Activated CD4-positive, alpha-beta T cell treated with anti-CD3 and anti-CD28 coated beads, Interleukin-2, amount 10 ng/mL, durations not matched to agents 24 days and 14 days (primary cell): ENCODE data around the gene TRMT112. TPM values are rescaled to one million over a fixed set of nuclear protein-coding genes. Genes with fewer than 3 reads are reported as not detected.
A peak's percentile ranks its signal among the peaks of the same experiment; 100 is the strongest.

Source experiments
- DNase-seq: peaks from one replicate; pipeline ENCODE4 v3.0.0; 2022
- H3K27ac Mint-ChIP-seq: one replicate; pipeline ENCODE4 v1.8.0; 2022; ENCODE audit warnings: mild to moderate bottlenecking, mixed read lengths
- H3K27me3 Mint-ChIP-seq: one replicate; pipeline ENCODE4 v1.8.0; 2022; ENCODE audit warnings: mixed read lengths
- H3K36me3 Mint-ChIP-seq: one replicate; pipeline ENCODE4 v1.8.0; 2022; ENCODE audit warnings: low read depth, mild to moderate bottlenecking, mixed read lengths
- H3K4me1 Mint-ChIP-seq: one replicate; pipeline ENCODE4 v1.8.0; 2021; ENCODE audit warnings: mixed read lengths
- H3K4me3 Mint-ChIP-seq: one replicate; pipeline ENCODE4 v1.8.0; 2022; ENCODE audit warnings: mild to moderate bottlenecking, moderate library complexity, mixed read lengths
- H3K9me3 Mint-ChIP-seq: one replicate; pipeline ENCODE4 v1.8.0; 2021; ENCODE audit warnings: mixed read lengths
- intact Hi-C: fragments of 100-400 bp; cut with micrococcal nuclease; formaldehyde crosslinking; loops from one replicate; pipeline ENCODE4 v1.15.1; 2023
- total RNA-seq: library from RNA; stranded (reverse); gene quantifications from 2 replicates; pipeline ENCODE4 v1.2.3, GENCODE V29; 2022

TRMT112 gene
- total RNA-seq, 1 donor from 2014 or later, result 319 TPM

DNA sequence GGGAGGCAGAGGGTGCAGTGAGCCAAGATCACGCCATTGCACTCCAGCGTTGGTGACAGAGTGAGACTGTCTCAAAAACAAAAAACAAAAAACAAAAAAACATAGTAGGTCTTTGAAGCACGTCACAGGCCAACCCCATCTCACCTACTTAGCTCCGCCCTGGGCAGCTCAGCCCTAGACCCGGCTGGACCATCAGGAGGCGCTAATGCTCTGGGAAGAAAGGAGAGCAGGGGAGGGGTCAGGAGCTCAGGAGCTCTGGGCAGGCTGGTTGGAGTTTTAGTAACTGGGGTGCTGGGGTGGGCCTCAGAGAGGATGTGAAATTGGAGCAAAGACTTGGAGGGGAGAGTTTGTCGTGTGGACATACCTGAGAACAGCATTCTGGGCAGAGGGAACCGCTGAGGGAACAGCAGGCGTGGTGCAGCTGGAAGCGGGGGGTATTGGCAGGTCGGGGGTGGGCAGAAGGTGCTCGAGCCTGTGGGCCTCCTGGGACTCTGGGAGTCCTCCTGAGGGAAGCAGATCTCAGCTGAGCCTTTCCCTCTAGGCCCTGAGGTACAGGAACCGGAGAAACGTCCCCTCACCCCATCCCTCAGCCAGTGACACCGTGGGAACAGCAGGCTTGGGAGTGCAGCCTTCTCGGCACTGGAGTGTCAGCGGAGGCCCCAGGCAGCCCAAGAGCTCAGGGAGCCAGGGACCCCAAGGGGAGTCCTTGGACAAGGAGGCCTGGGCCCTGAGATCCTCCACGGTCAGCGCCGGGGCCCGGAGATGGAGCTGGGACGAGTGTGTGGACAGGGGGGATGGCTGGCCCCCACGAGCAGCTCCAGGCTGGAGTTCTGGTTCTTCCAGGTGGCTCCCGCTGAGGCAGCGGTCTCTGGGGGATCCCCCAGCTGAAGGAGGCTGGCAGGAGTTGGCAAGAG, 39.4 kb upstream of the TRMT112 start:
- Mint-ChIP-seq H3K27ac (no peak overlapping the region), H3K4me3 (peak overlapping the region; percentile 56), H3K27me3 (no peaks in the 10 kb centered on the region), H3K4me1 (peaks cover 20% of the 10 kb centered on the region), H3K9me3 (no peaks in the 10 kb centered on the region), H3K36me3 (peaks cover 28% of the 10 kb centered on the region)
- peak; percentile 81 for DNase-seq
- intact Hi-C loops, result loop anchor here (1.0 kb wide), 1 partner anchor 39 kb away; the partner anchor contains the start of gene TRMT112

DNA sequence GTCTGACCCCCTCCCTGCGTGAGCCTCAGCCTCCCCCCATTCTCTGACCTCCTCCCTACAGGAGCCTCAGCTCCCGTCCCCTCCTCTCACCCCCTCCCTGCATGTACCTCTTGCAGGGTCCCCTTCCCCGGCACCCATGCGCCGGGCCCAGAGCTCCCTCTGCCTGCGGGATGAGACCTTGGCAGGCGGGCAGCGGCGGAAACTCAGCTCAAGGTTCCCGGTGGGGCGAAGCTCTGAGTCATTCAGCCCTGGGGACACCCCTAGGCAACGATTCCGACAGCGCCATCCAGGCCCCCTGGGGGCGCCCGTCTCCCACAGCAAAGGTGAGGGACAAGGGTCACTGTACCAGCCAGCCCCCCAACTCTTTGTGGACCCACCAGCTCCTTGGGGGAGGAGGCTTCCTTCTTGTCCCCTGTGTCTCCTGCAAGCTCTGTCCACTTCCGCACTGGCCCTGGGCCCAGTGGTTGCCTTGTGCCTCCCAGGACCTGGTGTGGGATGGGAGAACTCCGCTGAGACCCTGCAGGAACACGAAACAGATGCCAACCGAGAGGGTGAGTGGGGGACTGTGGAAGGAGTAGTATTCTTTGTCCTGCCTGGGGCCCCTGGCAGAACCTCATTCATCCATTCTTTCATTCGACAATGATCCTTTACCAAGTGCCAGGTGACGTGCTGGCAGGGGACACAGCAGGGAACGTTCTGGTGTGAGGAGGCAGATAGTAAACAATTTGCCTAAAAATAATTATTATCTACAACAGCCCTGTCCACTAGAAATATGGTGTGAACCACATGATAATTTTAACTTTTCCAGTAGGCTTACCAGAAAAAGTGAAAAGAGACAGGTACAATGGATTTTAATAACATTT, 38.0 kb upstream of the TRMT112 start:
- H3K36me3 Mint-ChIP-seq, result peaks cover 22% of the 10 kb centered on the region
- peak; percentile 75 for DNase-seq
- H3K4me1 Mint-ChIP-seq, result peaks cover 18% of the 10 kb centered on the region
- no peaks in the 10 kb centered on the region for H3K27me3 Mint-ChIP-seq
- no peak overlapping the region for H3K4me3 Mint-ChIP-seq
- H3K27ac Mint-ChIP-seq, result peak overlapping the region; percentile 34
- no peaks in the 10 kb centered on the region for H3K9me3 Mint-ChIP-seq
- intact Hi-C loops, result no loop called here

DNA sequence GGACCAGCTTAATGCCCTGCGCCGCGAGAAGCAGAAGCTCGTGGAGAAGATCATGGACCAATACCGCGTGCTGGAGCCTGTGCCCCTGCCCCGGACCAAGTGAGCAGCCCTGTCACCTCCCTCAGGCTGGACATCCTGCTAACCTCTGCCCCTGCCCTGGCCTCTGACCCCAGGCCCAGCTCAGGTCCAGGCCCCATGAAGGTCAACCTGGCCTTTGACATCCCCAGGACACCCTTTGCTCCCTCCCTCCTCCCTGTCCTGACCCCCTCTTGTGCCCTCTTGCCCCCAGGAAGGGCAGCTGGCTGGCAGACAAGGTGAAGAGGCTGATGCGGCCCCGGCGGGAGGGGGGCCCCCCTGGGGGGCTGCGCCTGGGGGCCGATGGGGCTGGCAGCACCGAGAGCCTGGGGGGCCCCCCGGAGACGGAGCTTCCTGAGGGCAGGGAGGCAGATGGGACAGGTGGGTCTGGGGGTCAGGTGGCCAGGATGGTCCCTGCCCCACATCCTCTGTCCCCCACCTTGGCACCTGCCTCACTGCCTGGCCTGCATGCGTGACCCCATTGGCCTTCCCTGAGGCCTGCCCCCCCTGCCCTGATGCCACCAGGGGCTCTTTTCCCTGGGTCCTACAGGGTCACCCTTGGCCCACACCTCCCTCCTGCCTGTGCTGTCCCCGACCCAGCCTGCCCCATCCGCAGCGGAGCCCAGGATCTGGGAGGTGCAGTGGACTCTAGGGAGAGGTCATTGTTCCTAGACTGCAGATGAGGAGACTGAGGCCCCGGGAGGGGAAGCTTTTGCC, 36.6 kb upstream of the TRMT112 start:
- H3K4me3 Mint-ChIP-seq, result no peak overlapping the region
- peaks cover 22% of the 10 kb centered on the region for H3K36me3 Mint-ChIP-seq
- DNase-seq, result no peak
- no peak overlapping the region for H3K27ac Mint-ChIP-seq
- intact Hi-C loops, result no loop called here
- H3K27me3 Mint-ChIP-seq, result no peaks in the 10 kb centered on the region
- H3K9me3 Mint-ChIP-seq, result no peaks in the 10 kb centered on the region
- peaks cover 10% of the 10 kb centered on the region for H3K4me1 Mint-ChIP-seq

DNA sequence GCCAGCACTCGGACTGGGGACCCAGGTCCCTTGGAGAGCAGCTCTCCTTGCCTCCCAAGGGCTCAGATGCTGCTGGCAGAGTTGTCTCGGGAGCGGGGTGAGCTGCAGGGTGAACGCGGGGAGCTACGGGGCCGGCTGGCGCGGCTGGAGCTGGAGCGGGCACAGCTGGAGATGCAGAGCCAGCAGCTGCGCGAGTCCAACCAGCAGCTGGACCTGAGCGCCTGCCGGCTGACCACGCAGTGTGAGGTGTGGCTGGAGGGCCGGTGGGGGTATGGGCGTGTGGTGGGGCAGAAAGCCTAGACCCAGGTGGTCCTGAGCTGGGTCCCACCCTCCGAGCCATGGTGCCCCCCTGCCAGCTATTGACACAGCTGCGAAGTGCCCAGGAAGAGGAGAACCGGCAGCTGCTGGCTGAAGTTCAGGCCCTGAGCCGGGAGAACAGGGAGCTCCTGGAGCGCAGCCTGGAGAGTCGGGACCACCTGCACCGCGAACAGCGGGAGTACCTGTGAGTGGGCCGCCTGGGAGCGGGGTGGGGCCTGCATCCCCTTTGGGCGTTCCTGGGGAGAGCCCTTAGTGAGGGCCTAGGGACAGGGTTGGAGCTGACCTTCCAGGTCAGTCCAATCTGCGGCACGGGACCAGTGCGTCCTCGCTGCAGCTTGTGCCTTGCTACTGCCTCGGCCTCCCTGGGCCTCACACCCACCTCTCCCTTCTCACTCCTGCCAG, 35.8 kb upstream of the TRMT112 start:
- DNase-seq, result no peak
- Mint-ChIP-seq H3K27ac (no peak overlapping the region), H3K4me1 (peaks cover 10% of the 10 kb centered on the region), H3K27me3 (no peaks in the 10 kb centered on the region), H3K36me3 (peaks cover 24% of the 10 kb centered on the region), H3K4me3 (no peak overlapping the region), H3K9me3 (no peaks in the 10 kb centered on the region)
- intact Hi-C loops, result no loop called here

DNA sequence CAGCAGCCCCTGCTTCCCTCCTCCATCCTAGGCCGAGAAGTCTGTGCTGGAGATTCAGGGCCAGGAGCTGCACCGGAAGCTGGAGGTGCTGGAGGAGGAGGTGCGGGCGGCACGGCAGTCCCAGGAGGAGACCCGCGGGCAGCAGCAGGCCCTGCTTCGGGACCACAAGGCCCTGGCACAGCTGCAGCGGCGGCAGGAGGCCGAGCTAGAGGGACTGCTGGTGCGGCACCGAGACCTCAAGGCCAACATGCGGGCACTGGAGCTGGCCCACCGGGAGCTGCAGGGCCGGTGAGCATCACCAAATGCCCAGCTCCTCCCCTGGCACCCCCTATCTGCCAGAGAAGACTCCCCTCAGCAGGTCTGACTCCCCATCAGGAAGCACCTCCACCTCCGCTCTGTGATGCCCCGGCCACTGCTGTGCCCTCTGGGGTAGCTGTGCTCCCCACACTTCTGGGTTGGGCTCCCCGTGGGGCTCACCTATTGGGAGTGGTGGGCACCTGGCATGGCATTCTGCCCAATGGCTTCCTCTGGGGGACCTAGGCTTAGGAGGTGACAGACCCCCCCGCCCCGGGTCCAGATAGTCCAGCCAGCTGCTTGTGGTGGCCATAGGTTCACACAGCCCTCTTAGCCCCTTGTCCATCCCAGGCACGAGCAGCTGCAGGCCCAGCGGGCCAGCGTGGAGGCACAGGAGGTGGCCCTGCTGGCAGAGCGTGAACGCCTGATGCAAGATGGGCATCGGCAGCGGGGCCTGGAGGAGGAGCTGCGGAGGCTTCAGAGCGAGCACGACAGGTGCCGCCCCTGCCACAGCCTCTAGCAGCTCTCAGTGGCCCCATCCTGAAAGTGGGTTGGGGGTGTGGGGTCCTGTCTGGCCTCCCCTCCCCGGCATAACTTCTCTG, 35.0 kb upstream of the TRMT112 start:
- Mint-ChIP-seq H3K27me3 (no peaks in the 10 kb centered on the region), H3K36me3 (peaks cover 24% of the 10 kb centered on the region), H3K9me3 (no peaks in the 10 kb centered on the region), H3K4me1 (peaks cover 5% of the 10 kb centered on the region), H3K27ac (no peak overlapping the region), H3K4me3 (no peak overlapping the region)
- DNase-seq, result no peak
- intact Hi-C loops, result no loop called here

DNA sequence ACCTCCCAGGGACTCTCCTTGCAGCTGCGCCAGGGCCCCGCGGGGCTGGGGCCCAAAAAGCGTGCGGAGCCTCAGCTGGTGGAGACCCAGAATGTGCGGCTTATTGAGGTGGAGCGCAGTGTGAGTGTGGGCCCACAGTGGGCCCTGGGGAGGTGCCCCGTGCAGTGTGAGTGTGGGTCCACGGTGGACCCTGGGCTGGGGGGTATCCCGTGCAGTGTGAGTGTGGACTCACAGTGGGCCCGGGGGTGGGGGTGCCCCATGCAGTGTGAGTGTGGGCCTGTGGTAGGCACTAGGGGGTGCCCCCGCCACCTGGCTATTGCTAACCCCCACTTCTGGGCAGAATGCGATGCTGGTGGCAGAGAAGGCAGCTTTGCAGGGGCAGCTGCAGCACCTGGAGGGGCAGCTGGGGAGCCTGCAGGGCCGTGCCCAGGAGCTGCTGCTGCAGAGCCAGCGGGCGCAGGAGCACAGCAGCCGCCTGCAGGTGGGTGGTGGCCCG, 33.8 kb upstream of the TRMT112 start:
- peaks cover 2% of the 10 kb centered on the region for H3K4me1 Mint-ChIP-seq
- H3K27ac Mint-ChIP-seq, result no peak overlapping the region
- H3K36me3 Mint-ChIP-seq, result peaks cover 26% of the 10 kb centered on the region
- intact Hi-C loops, result no loop called here
- H3K4me3 Mint-ChIP-seq, result no peak overlapping the region
- H3K27me3 Mint-ChIP-seq, result no peaks in the 10 kb centered on the region
- no peak for DNase-seq
- no peaks in the 10 kb centered on the region for H3K9me3 Mint-ChIP-seq

DNA sequence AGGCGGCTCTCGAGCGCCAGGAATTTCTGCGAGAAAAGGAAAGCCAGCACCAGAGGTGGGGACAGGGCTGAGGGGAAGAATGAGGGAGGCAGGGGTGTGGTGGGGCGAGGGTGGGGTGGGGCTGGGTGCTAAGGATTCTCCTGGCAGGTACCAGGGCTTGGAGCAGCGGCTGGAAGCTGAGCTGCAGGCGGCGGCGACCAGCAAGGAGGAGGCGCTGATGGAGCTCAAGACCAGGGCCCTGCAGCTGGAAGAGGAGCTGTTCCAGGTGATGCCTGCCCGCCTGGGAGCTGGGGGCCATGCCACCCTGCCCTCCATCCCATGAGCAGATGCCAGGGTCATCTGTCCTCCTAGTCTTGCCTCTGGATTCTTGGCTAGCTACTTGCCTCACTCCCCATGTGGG, 32.0 kb upstream of the TRMT112 start:
- no peak for DNase-seq
- Mint-ChIP-seq H3K36me3 (peaks cover 37% of the 10 kb centered on the region), H3K4me1 (peaks cover 5% of the 10 kb centered on the region), H3K4me3 (no peak overlapping the region), H3K27me3 (no peaks in the 10 kb centered on the region), H3K27ac (no peak overlapping the region), H3K9me3 (no peaks in the 10 kb centered on the region)
- intact Hi-C loops, result no loop called here

DNA sequence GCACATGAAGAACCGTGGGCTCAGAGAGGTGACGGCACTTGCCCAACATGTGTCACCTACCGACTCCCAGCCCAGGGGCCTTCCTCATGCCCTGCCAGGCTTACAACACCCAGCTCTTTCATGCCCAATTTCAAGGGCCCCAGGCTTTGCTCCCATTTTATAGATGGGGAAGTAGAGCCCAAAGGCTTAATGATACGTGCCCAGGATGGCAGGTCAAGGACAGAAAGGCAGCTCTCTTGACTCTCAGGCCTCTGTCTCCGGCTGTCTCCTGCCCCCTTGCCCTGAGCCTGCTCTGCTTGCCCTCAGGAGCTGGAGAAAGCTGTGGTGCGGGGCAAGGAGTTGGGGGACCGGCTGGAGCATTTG, 31.6 kb upstream of the TRMT112 start:
- H3K9me3 Mint-ChIP-seq, result no peaks in the 10 kb centered on the region
- H3K4me1 Mint-ChIP-seq, result peaks cover 5% of the 10 kb centered on the region
- no peak for DNase-seq
- no peaks in the 10 kb centered on the region for H3K27me3 Mint-ChIP-seq
- H3K4me3 Mint-ChIP-seq, result no peak overlapping the region
- H3K27ac Mint-ChIP-seq, result no peak overlapping the region
- peaks cover 37% of the 10 kb centered on the region for H3K36me3 Mint-ChIP-seq
- intact Hi-C loops, result no loop called here

DNA sequence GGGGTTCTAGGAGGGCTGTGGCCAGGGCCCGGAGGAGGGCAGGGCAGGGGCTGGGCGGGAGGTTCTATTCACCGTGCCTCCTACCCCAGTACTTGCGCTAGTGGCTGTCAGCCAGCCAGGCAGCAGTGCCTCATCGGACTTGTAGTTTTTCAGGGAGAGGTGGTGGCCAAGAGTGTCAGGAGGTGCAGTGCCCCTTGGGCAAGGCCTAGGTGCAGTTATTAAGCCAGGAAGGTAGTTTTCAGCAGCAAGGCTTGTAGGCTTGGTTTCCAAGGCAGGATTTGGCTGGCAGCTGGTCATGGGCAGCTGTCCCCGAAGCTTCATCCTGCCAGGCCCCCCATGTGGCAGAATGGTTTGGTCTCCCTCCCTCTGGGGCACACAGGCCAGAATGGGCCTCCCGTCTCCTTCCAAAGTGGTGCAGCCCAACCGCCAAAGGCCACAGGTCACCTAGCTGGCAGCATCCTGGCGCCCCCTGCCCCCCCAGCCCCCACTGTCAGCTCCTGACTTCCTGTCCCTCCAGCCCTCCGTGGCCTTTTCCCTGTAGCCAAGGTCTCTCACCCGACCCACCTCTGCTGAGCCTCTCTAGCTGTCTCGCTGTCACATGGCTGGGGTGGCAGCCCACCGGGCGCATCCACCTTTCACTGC, 31.1 kb upstream of the TRMT112 start:
- H3K9me3 Mint-ChIP-seq, result no peaks in the 10 kb centered on the region
- no peak overlapping the region for H3K4me3 Mint-ChIP-seq
- no peak overlapping the region for H3K27ac Mint-ChIP-seq
- intact Hi-C loops, result no loop called here
- peaks cover 37% of the 10 kb centered on the region for H3K36me3 Mint-ChIP-seq
- no peaks in the 10 kb centered on the region for H3K27me3 Mint-ChIP-seq
- DNase-seq, result no peak
- H3K4me1 Mint-ChIP-seq, result peaks cover 5% of the 10 kb centered on the region

DNA sequence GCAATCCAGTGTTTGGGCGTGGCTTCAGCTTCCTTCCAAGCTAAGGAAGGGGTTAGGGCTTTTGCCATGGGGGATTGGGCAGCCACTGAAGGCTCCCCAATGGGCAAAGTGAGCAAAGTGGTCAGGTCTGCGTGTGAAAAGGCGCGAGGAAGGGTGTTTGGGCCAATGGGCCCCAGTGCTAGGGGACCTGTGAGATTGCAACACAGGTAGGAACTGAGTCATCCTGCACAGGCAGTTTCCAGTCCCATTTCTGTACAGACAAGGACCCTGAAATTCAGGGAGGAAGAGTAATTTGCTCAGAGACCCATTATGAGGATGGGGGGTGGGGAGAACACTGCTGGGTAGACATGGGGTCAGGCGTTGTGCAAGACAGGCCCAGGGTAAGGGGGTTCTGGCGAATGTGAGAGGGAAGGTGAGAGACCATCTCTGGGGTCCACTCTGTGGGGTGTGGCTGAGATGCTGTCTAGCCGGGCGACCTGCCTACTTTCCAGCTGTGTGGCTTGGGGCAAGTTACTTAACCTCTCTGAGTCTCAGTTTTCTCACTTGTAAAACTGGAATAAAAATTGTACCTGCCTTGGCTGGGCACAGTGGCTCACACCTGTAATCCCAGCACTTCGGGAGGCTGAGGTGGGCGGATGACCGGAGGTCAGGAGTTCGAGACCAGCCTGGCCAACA, 30.0 kb upstream of the TRMT112 start:
- Mint-ChIP-seq H3K27ac (no peak overlapping the region), H3K4me1 (peaks cover 5% of the 10 kb centered on the region), H3K9me3 (no peaks in the 10 kb centered on the region), H3K36me3 (peaks cover 40% of the 10 kb centered on the region), H3K27me3 (no peaks in the 10 kb centered on the region), H3K4me3 (no peak overlapping the region)
- intact Hi-C loops, result no loop called here
- DNase-seq, result no peak

DNA sequence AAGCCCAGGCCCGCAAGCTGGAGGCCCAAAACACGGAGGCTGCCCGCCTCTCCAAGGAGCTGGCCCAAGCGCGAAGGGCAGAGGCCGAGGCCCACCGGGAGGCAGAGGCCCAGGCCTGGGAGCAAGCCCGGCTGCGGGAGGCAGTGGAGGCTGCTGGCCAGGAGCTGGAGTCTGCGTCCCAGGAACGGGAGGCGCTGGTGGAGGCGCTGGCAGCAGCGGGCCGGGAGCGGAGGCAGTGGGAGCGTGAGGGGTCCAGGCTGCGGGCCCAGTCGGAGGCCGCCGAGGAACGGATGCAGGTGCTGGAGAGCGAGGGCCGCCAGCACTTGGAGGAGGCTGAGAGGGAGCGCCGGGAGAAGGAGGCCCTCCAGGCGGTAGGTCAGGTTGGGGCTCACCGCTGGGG, 27.4 kb upstream of the TRMT112 start:
- Mint-ChIP-seq H3K4me3 (no peak overlapping the region), H3K27me3 (no peaks in the 10 kb centered on the region), H3K4me1 (peaks cover 20% of the 10 kb centered on the region), H3K9me3 (no peaks in the 10 kb centered on the region), H3K27ac (no peak overlapping the region), H3K36me3 (peaks cover 39% of the 10 kb centered on the region)
- peak; percentile 55 for DNase-seq
- intact Hi-C loops, result no loop called here
